A549 (cell line): Measurements from ENCODE around the gene MRPS14. TPM values are rescaled to one million over a fixed set of nuclear protein-coding genes. Genes with fewer than 3 reads are reported as not detected.
"Not testable (repeated sequence)": the region's sequence is repeated elsewhere in the genome, so short reads cannot be mapped to it uniquely, and the experiment has no call there.

ENCODE experiments used
- ATAC-seq, 2 experiments: fragments of 200-7000 bp in 1 of 2; fragments of >200 bp in 1 of 2; cut with Nextera tagmentation in 1 of 2; cut with Tn5 transposase in 1 of 2; 3 replicates each; pipeline versions ENCODE4 v1.8.0 to v1.9.1; 2018 to 2020; ENCODE audit warnings: mild to moderate bottlenecking in 1 of 2, moderate library complexity in 1 of 2
- CTCF ChIA-PET: fragments of 300-600 bp; sonication (Branson Sonifier 250); formaldehyde crosslinking; extraction: SDS; loops from one replicate; lab custom pipeline; 2021; ENCODE audit warnings: antibody characterized with exemption, inconsistent platforms; lab: Yijun Ruan, JAX
- POLR2A ChIA-PET: fragments of 350-600 bp; formaldehyde crosslinking; extraction: SDS; loops from one replicate; lab custom pipeline; 2021; ENCODE audit warnings: antibody characterized with exemption, inconsistent platforms; lab: Yijun Ruan, JAX
- DNase-seq, 2 experiments: peaks; one replicate each; pipeline versions ENCODE4 v3.0.0 to v3.0.0-alpha.2; 2011 to 2016; ENCODE audit warnings: low read depth in 1 of 2, low spot score in 1 of 2
- FAIRE-seq: peaks from 2 replicates; lab custom pipeline; 2011; peaks lifted over from hg19 to GRCh38; lab: Jason Lieb, UNC
- H3K27ac ChIP-seq, 2 experiments: fragments of >200 bp; sonication (Bioruptor Twin); formaldehyde crosslinking; 3 replicates each; pipeline ENCODE4 v1.5.1; 2016 to 2017
- H3K4me1 ChIP-seq: fragments of >200 bp; sonication (Bioruptor Twin); formaldehyde crosslinking; 3 replicates; pipeline ENCODE4 v1.6.1; 2016
- H3K4me2 ChIP-seq: fragments of >200 bp; sonication (Bioruptor Twin); formaldehyde crosslinking; 3 replicates; pipeline ENCODE4 v1.6.1; 2016
- H3K4me3 ChIP-seq: fragments of >200 bp; sonication (Bioruptor Twin); formaldehyde crosslinking; 3 replicates; pipeline ENCODE4 v1.5.1; 2016
- H3K9me3 ChIP-seq: fragments of >200 bp; sonication (Bioruptor Twin); formaldehyde crosslinking; 3 replicates; pipeline ENCODE4 v1.6.1; 2016
- BHLHE40 ChIP-seq: IDR thresholded peaks from 2 replicates; pipeline ENCODE4 v1.6.1; 2012; ENCODE audit warnings: low read depth, low read length, inconsistent platforms
- ELK1 ChIP-seq: fragments of 150-350 bp; IDR thresholded peaks from 2 replicates; pipeline ENCODE4 v1.6.1; 2014; ENCODE audit warnings: low read depth, mild to moderate bottlenecking, low read length
- FOSB ChIP-seq: fragments of 250-450 bp; sonication (Bioruptor Pico); IDR thresholded peaks from 2 replicates; pipeline ENCODE4 v1.5.0; 2020; ENCODE audit warnings: mild to moderate bottlenecking, moderate library complexity
- HEYL ChIP-seq: fragments of 250-450 bp; sonication (Bioruptor Pico); IDR thresholded peaks from 2 replicates; pipeline ENCODE4 v1.8.0; 2021; ENCODE audit warnings: mild to moderate bottlenecking, moderate library complexity
- HMGXB4 ChIP-seq: fragments of 250-450 bp; sonication (Bioruptor Pico); IDR thresholded peaks from 2 replicates; pipeline ENCODE4 v1.5.0; 2021; ENCODE audit warnings: mild to moderate bottlenecking, moderate library complexity, borderline replicate concordance
- MAFK ChIP-seq: fragments of 450-650 bp; IDR thresholded peaks from 2 replicates; pipeline ENCODE4 v1.6.1; 2014; ENCODE audit not compliant: partially characterized antibody
- MAZ ChIP-seq: fragments of 150-350 bp; IDR thresholded peaks from 2 replicates; pipeline ENCODE4 v1.6.1; 2014; ENCODE audit warnings: antibody characterized with exemption, low read depth, low read length, borderline replicate concordance
- NPAS2 ChIP-seq: fragments of 250-450 bp; sonication (Bioruptor Pico); IDR thresholded peaks from 2 replicates; pipeline ENCODE4 v1.8.0; 2022; ENCODE audit warnings: mild to moderate bottlenecking, moderate library complexity, borderline replicate concordance
- NR3C1 ChIP-seq: fragments of >200 bp; sonication (Bioruptor Twin); formaldehyde crosslinking; IDR thresholded peaks from 3 replicates; pipeline ENCODE4 v1.6.1; 2017
- RARB ChIP-seq: fragments of 250-450 bp; sonication (Bioruptor Pico); IDR thresholded peaks from 2 replicates; pipeline ENCODE4 v1.8.0; 2021; ENCODE audit warnings: mild to moderate bottlenecking, moderate library complexity
- RCOR1 ChIP-seq: fragments of 150-350 bp; IDR thresholded peaks from 2 replicates; pipeline ENCODE4 v1.6.1; 2014; ENCODE audit warnings: antibody characterized with exemption, low read length, low read depth
- SMC3 ChIP-seq: fragments of >200 bp; sonication (Bioruptor Twin); formaldehyde crosslinking; IDR thresholded peaks from 3 replicates; pipeline ENCODE4 v1.6.1; 2018; ENCODE audit warnings: inconsistent platforms
- WGBS: methylation state at CpG from one replicate; pipeline ENCODE4 v1.1.6; 2017; ENCODE audit errors: missing lambda C conversion rate; 5-methylcytosine and 5-hydroxymethylcytosine counted together
- polyA plus RNA-seq, 4 experiments: library from polyadenylated mRNA; depleted of rRNA in 3 of 4; stranded (reverse); fragments of >200 nt; fragmentation: RNase III in 1 of 4; extraction: RNeasy Plus Mini Kit Qiagen cat#74134 plus additional on column Dnase treatment in 1 of 4; gene quantifications; 2 replicates in 3 of 4; 3 replicates in 1 of 4; pipeline ENCODE4 v1.2.3, GENCODE V29; 2011 to 2017
- TF ChIP-seq, protein P1 (sequence below): IDR thresholded peaks from 2 replicates; pipeline ENCODE4 v1.6.1; 2012; ENCODE audit warnings: low read depth, borderline replicate concordance
- TF ChIP-seq, protein P2 (sequence below): IDR thresholded peaks from 2 replicates; pipeline ENCODE4 v1.6.1; 2012
- TF ChIP-seq, protein P3 (sequence below): fragments of >200 bp; sonication (Bioruptor Twin); formaldehyde crosslinking; IDR thresholded peaks from 3 replicates; pipeline ENCODE4 v1.6.1; 2016

Gene MRPS14
- polyA plus RNA-seq, 2 of the 4 experiments (the other 2 are of a cell fraction), result 19.5 to 40.9 TPM

DNA sequence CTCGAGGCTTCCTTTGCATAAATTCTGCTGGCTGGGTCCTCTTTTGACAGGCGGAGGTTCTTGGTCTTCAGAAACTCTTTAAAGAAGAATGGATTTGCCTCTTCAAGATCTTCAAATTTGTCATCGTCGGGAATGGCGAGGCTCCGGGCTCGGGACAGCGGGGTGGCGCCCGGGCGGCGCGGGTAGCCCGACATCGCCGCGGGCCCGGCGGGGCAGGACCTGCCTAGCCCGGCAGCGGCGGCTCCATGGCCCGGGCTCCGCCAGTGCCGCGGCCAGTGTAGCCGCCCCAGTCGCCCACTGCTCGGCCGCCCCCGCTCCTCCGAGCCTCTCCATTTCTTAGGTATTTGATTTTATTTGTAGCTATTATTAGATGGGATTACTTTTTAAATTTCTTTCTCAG lies 22.3 kb upstream of the MRPS14 start:
- H3K4me3 ChIP-seq, result no peak overlapping the region
- H3K4me2 ChIP-seq, result no peak overlapping the region
- 89% methylated on average over 32 of the region's 32 CpGs for WGBS
- ChIA-PET CTCF (interaction anchor here (1.1 kb wide), 1 partner anchor 10 kb away, joined by 4 read pairs; no protein-coding TSS in a partner anchor), POLR2A (no interaction called here)
- H3K27ac ChIP-seq, result no peak overlapping the region
- TF ChIP-seq HMGXB4 (CRISPR knock-in tag) (no peak), ELK1 (no peak), BHLHE40 (no peak), FOSB (no peak)
- TF ChIP-seq, protein P1, sequence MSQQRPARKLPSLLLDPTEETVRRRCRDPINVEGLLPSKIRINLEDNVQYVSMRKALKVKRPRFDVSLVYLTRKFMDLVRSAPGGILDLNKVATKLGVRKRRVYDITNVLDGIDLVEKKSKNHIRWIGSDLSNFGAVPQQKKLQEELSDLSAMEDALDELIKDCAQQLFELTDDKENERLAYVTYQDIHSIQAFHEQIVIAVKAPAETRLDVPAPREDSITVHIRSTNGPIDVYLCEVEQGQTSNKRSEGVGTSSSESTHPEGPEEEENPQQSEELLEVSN, result no peak
- no peaks in the 10 kb centered on the region for H3K9me3 ChIP-seq
- ATAC-seq, result no peak
- no peaks in the 10 kb centered on the region for H3K4me1 ChIP-seq
- FAIRE-seq, result no peak
- no peak for DNase-seq

GRCh38 chr1:175045097-175045496 lies 21.9 kb upstream of the MRPS14 start:
- H3K4me1 ChIP-seq, result no peaks in the 10 kb centered on the region
- no peaks in the 10 kb centered on the region for H3K9me3 ChIP-seq
- 62% methylated on average over 16 of the region's 19 CpGs for WGBS
- no peak overlapping the region for H3K4me2 ChIP-seq
- ATAC-seq (no peak), FAIRE-seq (no peak)
- no peak for TF ChIP-seq NR3C1
- TF ChIP-seq, all 56 proteins: peak for 0
- DNase-seq, result no peak
- H3K4me3 ChIP-seq, result no peak overlapping the region
- CTCF ChIA-PET, result interaction anchor here (1.1 kb wide), 1 partner anchor 9 kb away, joined by 4 read pairs; no protein-coding TSS in a partner anchor
- no peak overlapping the region for H3K27ac ChIP-seq
- POLR2A ChIA-PET, result no interaction called here

GRCh38 chr1:175044591-175044990 lies 21.4 kb upstream of the MRPS14 start:
- POLR2A ChIA-PET, H3K4me3 ChIP-seq, DNase-seq, H3K4me1 ChIP-seq, FAIRE-seq, H3K9me3 ChIP-seq, H3K4me2 ChIP-seq, H3K27ac ChIP-seq, ATAC-seq: not testable (repeated sequence)
- CTCF ChIA-PET, result interaction anchor here (1.1 to 1.2 kb wide), 2 partner anchors 9 to 15 kb away, joined by 3 to 4 read pairs; no protein-coding TSS in a partner anchor
- WGBS, result 61% methylated on average over 18 of the region's 18 CpGs

DNA sequence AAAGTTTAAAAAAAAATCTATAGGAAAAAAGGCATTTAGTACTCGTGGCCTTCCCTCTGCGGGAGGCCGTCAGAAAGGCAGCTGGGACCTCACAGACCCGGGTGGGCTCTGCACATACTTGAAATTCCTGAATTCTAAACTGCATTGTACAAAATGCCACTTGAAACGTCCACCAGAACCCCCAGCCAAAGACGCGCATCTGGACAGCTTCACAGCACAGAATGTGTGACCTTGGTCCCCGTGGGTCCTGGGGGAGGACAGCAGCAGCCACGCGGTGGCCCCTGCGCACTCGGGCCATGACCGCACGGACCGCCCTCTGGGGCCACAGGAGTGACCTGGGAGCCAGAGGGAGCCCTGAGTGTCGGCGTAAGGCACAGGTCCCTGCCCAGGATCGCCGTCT lies 20.6 kb upstream of the MRPS14 start:
- WGBS, result 52% methylated on average over 13 of the region's 19 CpGs
- no peak for FAIRE-seq
- Histone ChIP-seq H3K9me3 (no peaks in the 10 kb centered on the region), H3K4me3 (no peak overlapping the region), H3K27ac (no peak overlapping the region), H3K4me1 (no peaks in the 10 kb centered on the region), H3K4me2 (no peak overlapping the region)
- no peak for ATAC-seq
- no peak for DNase-seq
- POLR2A ChIA-PET, result no interaction called here
- TF ChIP-seq, protein P2, sequence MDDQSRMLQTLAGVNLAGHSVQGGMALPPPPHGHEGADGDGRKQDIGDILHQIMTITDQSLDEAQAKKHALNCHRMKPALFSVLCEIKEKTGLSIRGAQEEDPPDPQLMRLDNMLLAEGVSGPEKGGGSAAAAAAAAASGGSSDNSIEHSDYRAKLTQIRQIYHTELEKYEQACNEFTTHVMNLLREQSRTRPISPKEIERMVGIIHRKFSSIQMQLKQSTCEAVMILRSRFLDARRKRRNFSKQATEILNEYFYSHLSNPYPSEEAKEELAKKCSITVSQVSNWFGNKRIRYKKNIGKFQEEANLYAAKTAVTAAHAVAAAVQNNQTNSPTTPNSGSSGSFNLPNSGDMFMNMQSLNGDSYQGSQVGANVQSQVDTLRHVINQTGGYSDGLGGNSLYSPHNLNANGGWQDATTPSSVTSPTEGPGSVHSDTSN, result no peak
- no peak for TF ChIP-seq FOSB
- no peak for TF ChIP-seq HEYL
- no peak for TF ChIP-seq MAFK
- no peak for TF ChIP-seq MAZ
- TF ChIP-seq RARB (CRISPR knock-in tag), result no peak
- no peak for TF ChIP-seq NPAS2 (CRISPR knock-in tag)
- TF ChIP-seq, protein P1, result no peak
- no peak for TF ChIP-seq RCOR1
- TF ChIP-seq, protein P3, sequence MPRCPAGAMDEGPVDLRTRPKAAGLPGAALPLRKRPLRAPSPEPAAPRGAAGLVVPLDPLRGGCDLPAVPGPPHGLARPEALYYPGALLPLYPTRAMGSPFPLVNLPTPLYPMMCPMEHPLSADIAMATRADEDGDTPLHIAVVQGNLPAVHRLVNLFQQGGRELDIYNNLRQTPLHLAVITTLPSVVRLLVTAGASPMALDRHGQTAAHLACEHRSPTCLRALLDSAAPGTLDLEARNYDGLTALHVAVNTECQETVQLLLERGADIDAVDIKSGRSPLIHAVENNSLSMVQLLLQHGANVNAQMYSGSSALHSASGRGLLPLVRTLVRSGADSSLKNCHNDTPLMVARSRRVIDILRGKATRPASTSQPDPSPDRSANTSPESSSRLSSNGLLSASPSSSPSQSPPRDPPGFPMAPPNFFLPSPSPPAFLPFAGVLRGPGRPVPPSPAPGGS, result no peak
- no peak for TF ChIP-seq SMC3
- CTCF ChIA-PET, result interaction anchor here (1.2 kb wide), 1 partner anchor 14 kb away, joined by 3 read pairs; no protein-coding TSS in a partner anchor
